Neuronal stem cell (in vitro differentiated cells): ENCODE measurements around the gene CLCA2.

Source experiments
- DNase-seq: peaks from one replicate; pipeline ENCODE4 v3.0.0-alpha.2; 2013; ENCODE audit warnings: low spot score
- H2AFZ ChIP-seq: one replicate; pipeline ENCODE4 v1.6.1; 2013; ENCODE audit warnings: mild to moderate bottlenecking, low read length, inconsistent platforms
- H2AK5ac ChIP-seq: 2 replicates; pipeline ENCODE4 v1.6.1; 2013; ENCODE audit warnings: low read depth, mild to moderate bottlenecking, inconsistent platforms, low read length, moderate library complexity, mixed read lengths
- H2BK120ac ChIP-seq: 2 replicates; pipeline ENCODE4 v1.6.1; 2013; ENCODE audit warnings: low read depth, mild to moderate bottlenecking, inconsistent platforms, low read length, moderate library complexity, mixed read lengths
- H2BK12ac ChIP-seq: one replicate; pipeline ENCODE4 v1.6.1; 2013; ENCODE audit warnings: low read length, inconsistent platforms
- H2BK15ac ChIP-seq: 2 replicates; pipeline ENCODE4 v1.6.1; 2013; ENCODE audit warnings: mild to moderate bottlenecking, low read length, inconsistent platforms, mixed read lengths
- H2BK5ac ChIP-seq: one replicate; pipeline ENCODE4 v1.6.1; 2013; ENCODE audit warnings: inconsistent platforms, mild to moderate bottlenecking, low read length, moderate library complexity
- H3K14ac ChIP-seq: one replicate; pipeline ENCODE4 v1.6.1; 2013; ENCODE audit warnings: low read length, inconsistent platforms
- H3K18ac ChIP-seq: 2 replicates; pipeline ENCODE4 v1.6.1; 2013; ENCODE audit warnings: low read length, inconsistent platforms
- H3K23ac ChIP-seq: 2 replicates; pipeline ENCODE4 v1.6.1; 2013; ENCODE audit warnings: low read depth, mild to moderate bottlenecking, mixed read lengths, low read length, inconsistent platforms; ENCODE audit not compliant: poor library complexity
- H3K27ac ChIP-seq: replicated peaks from 3 replicates; pipeline ENCODE4 v1.5.1; 2013; ENCODE audit warnings: low read length, inconsistent platforms
- H3K27me3 ChIP-seq, 3 experiments: 2 replicates each; pipeline ENCODE4 v1.6.1; 2013; ENCODE audit warnings: low read length in 3 of 3, mild to moderate bottlenecking in 2 of 3, inconsistent platforms in 1 of 3, low read depth in 1 of 3, mixed read lengths in 1 of 3, moderate library complexity in 1 of 3; ENCODE audit not compliant: control insufficient read depth in 3 of 3, insufficient read depth in 3 of 3
- H3K36me3 ChIP-seq, 2 donors: replicated peaks in 1 of 2; 2 replicates each; pipeline ENCODE4 v1.6.1; 2013; ENCODE audit warnings: low read length in 2 of 2; ENCODE audit not compliant: control insufficient read depth in 2 of 2, insufficient read depth in 2 of 2
- H3K4ac ChIP-seq: 2 replicates; pipeline ENCODE4 v1.6.1; 2013; ENCODE audit warnings: inconsistent platforms, mild to moderate bottlenecking, low read length, moderate library complexity
- H3K4me1 ChIP-seq, 2 donors: 1 replicate in 1 of 2; 2 replicates in 1 of 2; pipeline ENCODE4 v1.6.1; 2013; ENCODE audit warnings: low read length in 2 of 2, low read depth in 1 of 2; ENCODE audit not compliant: control insufficient read depth in 2 of 2, insufficient read depth in 1 of 2
- H3K4me2 ChIP-seq: one replicate; pipeline ENCODE4 v1.6.1; 2013; ENCODE audit warnings: mild to moderate bottlenecking, low read length, inconsistent platforms; ENCODE audit not compliant: insufficient read depth, poor library complexity, severe bottlenecking
- H3K4me3 ChIP-seq, 2 donors: 2 replicates each; pipeline ENCODE4 v1.5.1; 2013; ENCODE audit warnings: low read length in 2 of 2, mild to moderate bottlenecking in 2 of 2, inconsistent platforms in 1 of 2, moderate library complexity in 1 of 2
- H3K79me1 ChIP-seq: one replicate; pipeline ENCODE4 v1.6.1; 2013; ENCODE audit warnings: low read depth, mild to moderate bottlenecking, inconsistent platforms, low read length, moderate library complexity
- H3K9ac ChIP-seq: one replicate; pipeline ENCODE4 v1.6.1; 2013; ENCODE audit warnings: mild to moderate bottlenecking, low read depth, low read length, inconsistent platforms; ENCODE audit not compliant: poor library complexity
- H3K9me3 ChIP-seq, 2 donors: replicated peaks in 1 of 2; 2 replicates each; pipeline versions ENCODE3 to v1.6.1; 2013; ENCODE audit warnings: low read length in 2 of 2, mild to moderate bottlenecking in 2 of 2, inconsistent platforms in 1 of 2, low read depth in 1 of 2, mixed read lengths in 1 of 2, moderate library complexity in 1 of 2; ENCODE audit not compliant: control insufficient read depth in 2 of 2, insufficient read depth in 1 of 2
- H4K8ac ChIP-seq: one replicate; pipeline ENCODE4 v1.6.1; 2013; ENCODE audit warnings: low read depth, mild to moderate bottlenecking, inconsistent platforms, low read length, moderate library complexity
- H4K91ac ChIP-seq: one replicate; pipeline ENCODE4 v1.6.1; 2013; ENCODE audit warnings: low read length, low read depth, mild to moderate bottlenecking, inconsistent platforms; ENCODE audit not compliant: poor library complexity
- WGBS, 2 donors: extraction: QIAGEN DNeasy Blood & Tissue Kit; methylation state at CpG; one replicate each; pipeline ENCODE4 v1.1.7; 2013; ENCODE audit warnings: missing lambda C conversion rate in 2 of 2, mixed read lengths in 1 of 2; ENCODE audit not compliant: insufficient read length in 2 of 2, insufficient replicate concordance in 1 of 2; ENCODE audit errors: extremely low coverage in 2 of 2; 5-methylcytosine and 5-hydroxymethylcytosine counted together

The CLCA2 gene

GRCh38 chr1:86453664-86454063 is 29.7 kb downstream of the CLCA2 start:
- WGBS, 2 donors, result no CpG with 5 or more reads among the region's 3 CpGs
- Histone ChIP-seq H2AFZ (no peak overlapping the region), H3K4ac (no peak overlapping the region)

GRCh38 chr1:86455073-86455472 is 31.1 kb downstream of the CLCA2 start:
- no peak overlapping the region for H2BK15ac ChIP-seq
- no peak overlapping the region for H3K23ac ChIP-seq
- H2BK5ac ChIP-seq, result no peak overlapping the region
- no peak overlapping the region for H4K91ac ChIP-seq
- no peak overlapping the region for H2BK12ac ChIP-seq
- no peak overlapping the region for H2AFZ ChIP-seq
- H3K4me1 ChIP-seq, result no peaks in the 10 kb centered on the region
- no peak overlapping the region for H3K27ac ChIP-seq
- H3K18ac ChIP-seq, result no peak overlapping the region
- no peaks in the 10 kb centered on the region for H3K79me1 ChIP-seq
- H4K8ac ChIP-seq, result no peak overlapping the region
- no peak overlapping the region for H3K4me2 ChIP-seq
- peaks cover 0 to 3% (median 0%) of the 10 kb centered on the region in 3 experiments for H3K27me3 ChIP-seq
- H3K36me3 ChIP-seq, result no peaks in the 10 kb centered on the region
- WGBS, 2 donors, result no CpG with 5 or more reads among the region's 5 CpGs
- no peak overlapping the region for H2BK120ac ChIP-seq
- H3K4ac ChIP-seq, result no peak overlapping the region
- no peak overlapping the region for H3K9ac ChIP-seq
- H3K9me3 ChIP-seq, result no peaks in the 10 kb centered on the region
- H3K14ac ChIP-seq, result no peak overlapping the region
- DNase-seq, result no peak
- no peak overlapping the region for H2AK5ac ChIP-seq
- H3K4me3 ChIP-seq, result no peak overlapping the region

More at GRCh38 chr1:86453664-86454063, 29.7 kb downstream of the CLCA2 start:
- H3K18ac ChIP-seq, result no peak overlapping the region
- no peak overlapping the region for H3K14ac ChIP-seq
- no peak for DNase-seq
- H3K27me3 ChIP-seq, result peaks cover 0 to 3% (median 0%) of the 10 kb centered on the region in 3 experiments
- H3K23ac ChIP-seq, result no peak overlapping the region
- no peaks in the 10 kb centered on the region for H3K4me1 ChIP-seq
- H4K8ac ChIP-seq, result no peak overlapping the region
- H3K9me3 ChIP-seq, result no peaks in the 10 kb centered on the region
- no peak overlapping the region for H4K91ac ChIP-seq
- no peaks in the 10 kb centered on the region for H3K36me3 ChIP-seq
- H2BK5ac ChIP-seq, result no peak overlapping the region
- H2BK120ac ChIP-seq, result no peak overlapping the region
- no peak overlapping the region for H2BK15ac ChIP-seq
- no peak overlapping the region for H2BK12ac ChIP-seq
- no peaks in the 10 kb centered on the region for H3K79me1 ChIP-seq
- no peak overlapping the region for H3K4me2 ChIP-seq
- no peak overlapping the region for H3K9ac ChIP-seq
- H3K4me3 ChIP-seq, result no peak overlapping the region
- no peak overlapping the region for H3K27ac ChIP-seq
- no peak overlapping the region for H2AK5ac ChIP-seq

GRCh38 chr1:86460998-86461397 is 37.0 kb downstream of the CLCA2 start:
- no peak overlapping the region for H4K91ac ChIP-seq
- no peak overlapping the region for H2AFZ ChIP-seq
- peaks cover 0 to 3% (median 0%) of the 10 kb centered on the region in 3 experiments for H3K27me3 ChIP-seq
- no peak overlapping the region for H3K9ac ChIP-seq
- no peaks in the 10 kb centered on the region for H3K36me3 ChIP-seq
- DNase-seq, result no peak
- no peak overlapping the region for H3K27ac ChIP-seq
- no peak overlapping the region for H3K4me2 ChIP-seq
- H2BK15ac ChIP-seq, result no peak overlapping the region
- H3K9me3 ChIP-seq, result no peaks in the 10 kb centered on the region
- H2BK120ac ChIP-seq, result no peak overlapping the region
- no peak overlapping the region for H2AK5ac ChIP-seq
- H3K4me3 ChIP-seq, result no peak overlapping the region
- H2BK5ac ChIP-seq, result no peak overlapping the region
- no peak overlapping the region for H3K18ac ChIP-seq
- no peaks in the 10 kb centered on the region for H3K4me1 ChIP-seq
- H2BK12ac ChIP-seq, result no peak overlapping the region
- H3K4ac ChIP-seq, result no peak overlapping the region
- no peak overlapping the region for H3K23ac ChIP-seq
- no peak overlapping the region for H3K14ac ChIP-seq
- no peak overlapping the region for H4K8ac ChIP-seq
- no peaks in the 10 kb centered on the region for H3K79me1 ChIP-seq
- WGBS, 2 donors, result no CpG with 5 or more reads among the region's 1 CpG

GRCh38 chr1:86461482-86461881 is 37.5 kb downstream of the CLCA2 start:
- H3K27ac ChIP-seq, result no peak overlapping the region

More at GRCh38 chr1:86461482-86461881, 37.5 kb downstream of the CLCA2 start:
- Histone ChIP-seq H3K9me3 (no peaks in the 10 kb centered on the region), H4K91ac (no peak overlapping the region), H3K27me3 (peaks cover 0 to 3% (median 0%) of the 10 kb centered on the region in 3 experiments), H3K4me1 (no peaks in the 10 kb centered on the region), H3K4ac (no peak overlapping the region), H2BK120ac (no peak overlapping the region), H2BK12ac (no peak overlapping the region), H3K36me3 (no peaks in the 10 kb centered on the region), H3K14ac (no peak overlapping the region), H2AK5ac (no peak overlapping the region), H3K79me1 (no peaks in the 10 kb centered on the region), H2BK15ac (no peak overlapping the region), H2AFZ (no peak overlapping the region), H3K18ac (no peak overlapping the region), H3K4me2 (no peak overlapping the region), H3K4me3 (no peak overlapping the region), H3K23ac (no peak overlapping the region), H2BK5ac (no peak overlapping the region), H4K8ac (no peak overlapping the region), H3K9ac (no peak overlapping the region)
- DNase-seq, result no peak
- no CpG with 5 or more reads among the region's 3 CpGs for WGBS, 2 donors
